H54 (cell line): Measurements from ENCODE around the gene OR5K4.

Experiments used
- DNase-seq: peaks from one replicate; pipeline ENCODE4 v3.0.0; 2011; ENCODE audit warnings: low spot score, mixed read lengths; ENCODE audit not compliant: insufficient read length
- FAIRE-seq: peaks from 3 replicates; lab custom pipeline; 2011; peaks lifted over from hg19 to GRCh38; lab: Jason Lieb, UNC
- POLR2A ChIP-seq: IDR thresholded peaks from 2 replicates; pipeline ENCODE4 v1.6.1; 2011; ENCODE audit warnings: low read depth, mild to moderate bottlenecking, low read length

The OR5K4 gene

DNA sequence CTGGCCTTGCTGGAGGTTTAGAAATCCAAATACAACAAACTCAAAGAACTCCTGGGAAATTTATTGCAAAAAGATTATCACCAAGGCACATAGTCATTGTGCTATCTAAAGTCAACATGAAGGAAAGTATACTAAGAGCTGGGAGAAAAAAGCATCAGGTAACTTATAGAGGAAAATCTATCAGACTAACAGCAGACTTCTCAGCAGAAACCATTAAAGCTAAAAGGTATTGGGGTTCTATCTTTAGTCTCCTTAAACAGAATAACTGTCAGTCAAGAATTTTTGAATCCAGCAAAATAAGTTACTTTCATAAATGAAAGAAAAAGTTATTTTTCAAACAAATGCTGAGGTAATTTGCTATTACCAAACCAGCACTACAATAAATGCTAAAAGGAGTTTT lies 44.9 kb downstream of the OR5K4 start:
- no peak for FAIRE-seq
- DNase-seq: no peak
- TF ChIP-seq POLR2A: no peak

DNA sequence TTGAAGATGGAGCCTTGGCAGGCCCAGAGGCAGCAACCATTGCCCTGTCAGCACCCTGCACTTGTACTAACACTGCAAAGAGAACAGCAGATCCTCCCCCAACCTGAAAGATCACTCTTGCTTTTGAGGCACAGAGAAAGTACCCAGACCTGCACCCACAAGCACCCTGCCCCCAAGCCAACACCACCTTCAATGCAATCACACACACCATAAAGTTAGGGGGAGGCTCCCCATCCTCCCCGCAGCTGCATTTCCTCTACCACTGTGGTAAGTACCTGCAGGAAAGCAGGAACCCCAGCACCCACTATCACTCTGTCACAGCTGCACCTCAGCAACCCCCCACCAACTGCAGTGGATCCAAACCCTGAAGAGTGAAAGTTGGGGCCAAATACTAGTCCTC lies 48.9 kb downstream of the OR5K4 start:
- FAIRE-seq: no peak
- no peak for DNase-seq
- no peak for TF ChIP-seq POLR2A

DNA sequence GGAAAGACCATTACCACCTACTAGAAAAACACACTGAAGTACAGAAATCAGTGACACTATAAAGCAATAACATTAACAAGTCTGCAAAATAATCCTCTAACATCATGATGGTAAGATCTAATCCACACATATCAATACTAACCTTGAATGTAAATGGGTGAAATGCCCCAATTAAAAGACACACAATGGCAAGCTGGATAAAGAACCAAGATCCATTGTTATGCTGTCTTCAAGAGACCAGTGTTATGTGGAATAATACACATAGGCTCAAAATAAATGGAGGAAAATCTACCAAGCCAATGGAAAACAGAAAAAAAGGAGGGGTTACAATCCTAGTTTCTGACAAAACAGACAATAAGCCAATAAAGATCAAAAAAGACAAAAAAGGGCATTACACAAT lies 50.4 kb downstream of the OR5K4 start:
- FAIRE-seq: no peak
- no peak for TF ChIP-seq POLR2A

More for the DNA sequence above, 50.4 kb downstream of the OR5K4 start:
- DNase-seq: no peak
